GM21423 (cell line): Measurements from ENCODE around the gene LTB4R2.
"Not testable (repeated sequence)": the region's sequence is repeated elsewhere in the genome, so short reads cannot be mapped to it uniquely, and the experiment has no call there.

Experiments used
- ATAC-seq: cut with Tn5 transposase; IDR thresholded peaks from one replicate; pipeline ENCODE4 v1.9.1; 2021; ENCODE audit warnings: mild to moderate bottlenecking, moderate library complexity; ENCODE audit not compliant: unreplicated experiment

The LTB4R2 gene

DNA sequence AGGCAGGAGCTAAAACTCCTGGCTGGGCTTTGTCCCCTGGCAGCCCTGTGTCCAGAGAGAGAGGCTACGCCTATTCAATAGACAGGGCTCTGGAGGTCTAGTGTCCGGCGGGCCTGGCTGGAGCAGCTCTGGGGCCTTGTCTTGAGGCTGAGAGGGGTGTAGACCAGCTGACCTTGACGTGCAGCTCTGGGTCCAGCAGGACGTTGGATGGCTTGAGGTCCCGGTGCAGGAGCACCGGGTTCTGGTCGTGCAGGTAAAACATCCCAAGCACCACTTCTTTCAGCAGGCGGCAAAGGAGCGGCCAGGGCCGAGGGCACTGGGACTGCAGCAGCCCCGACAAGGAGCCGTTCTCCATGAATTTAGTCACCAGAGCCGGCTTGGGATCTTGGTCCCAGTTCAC, 28.9 kb downstream of the LTB4R2 start:
- ATAC-seq = no peak

DNA sequence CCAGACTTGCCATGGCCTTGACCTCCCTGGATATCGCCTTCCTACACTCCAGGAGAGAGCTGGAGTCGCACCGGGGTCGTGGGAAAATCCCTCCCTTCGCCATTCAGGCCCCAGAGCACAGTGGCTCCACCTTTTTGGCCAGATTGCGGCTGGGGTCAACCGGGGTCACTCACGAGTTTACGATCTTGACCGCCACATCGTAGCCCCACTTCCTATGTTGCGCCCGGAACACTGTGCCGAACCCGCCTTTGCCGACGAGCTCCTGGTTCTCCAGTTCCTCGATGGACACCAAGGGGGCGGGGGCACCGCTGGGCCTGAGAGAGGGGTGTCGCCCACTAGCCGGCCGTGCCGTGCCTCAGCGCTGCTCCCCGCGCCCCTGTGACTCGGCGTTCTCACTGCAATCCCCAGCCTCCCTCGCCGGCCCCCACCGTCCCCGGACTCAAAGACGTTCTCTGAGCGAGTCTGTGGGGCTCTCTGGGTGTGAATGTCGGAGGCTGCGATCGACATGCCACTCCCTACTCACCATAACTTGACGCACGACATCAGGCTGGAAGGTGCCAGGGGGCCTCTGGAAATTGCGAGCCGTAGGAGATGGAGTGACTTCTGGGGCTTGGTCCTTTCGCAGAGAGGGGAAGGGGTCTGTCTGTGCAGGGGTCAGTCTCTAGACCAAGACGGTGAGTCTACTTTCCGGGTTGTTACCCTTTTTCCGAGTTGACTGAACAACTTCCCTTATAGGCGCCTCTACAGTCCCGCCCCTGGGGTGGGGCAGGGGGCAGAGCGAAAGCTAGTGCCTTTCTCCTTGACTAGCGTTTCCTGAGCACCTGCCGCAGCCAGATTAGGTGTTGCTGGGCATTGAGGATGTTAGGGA, 29.6 kb downstream of the LTB4R2 start, which contains the start of gene RIPK3:
RIPK3 (minus strand) TSS at position 708 of the 868 bp plus-strand sequence; CDS start at position 543, 165 bp downstream.
- peak; percentile 86 for ATAC-seq

DNA sequence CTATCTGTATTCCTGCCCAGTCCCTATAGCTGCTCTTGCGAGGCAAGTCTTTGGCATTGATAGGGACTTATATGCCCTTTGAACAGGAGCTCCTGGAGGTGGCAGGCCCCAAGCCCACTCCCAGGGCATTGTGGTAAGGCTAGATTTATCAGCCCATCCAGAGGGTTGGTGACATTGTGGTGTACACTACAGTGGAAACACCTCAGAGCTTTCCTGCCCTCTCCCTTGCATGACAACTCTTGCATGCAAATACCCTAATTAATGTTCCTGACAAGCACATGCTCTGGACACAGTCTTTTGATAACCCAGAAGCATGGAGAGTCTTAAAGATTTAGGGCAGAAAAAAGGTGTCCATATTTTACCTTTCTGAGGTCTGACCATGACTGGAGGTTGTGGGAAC, 30.7 kb downstream of the LTB4R2 start:
- ATAC-seq = no peak

DNA sequence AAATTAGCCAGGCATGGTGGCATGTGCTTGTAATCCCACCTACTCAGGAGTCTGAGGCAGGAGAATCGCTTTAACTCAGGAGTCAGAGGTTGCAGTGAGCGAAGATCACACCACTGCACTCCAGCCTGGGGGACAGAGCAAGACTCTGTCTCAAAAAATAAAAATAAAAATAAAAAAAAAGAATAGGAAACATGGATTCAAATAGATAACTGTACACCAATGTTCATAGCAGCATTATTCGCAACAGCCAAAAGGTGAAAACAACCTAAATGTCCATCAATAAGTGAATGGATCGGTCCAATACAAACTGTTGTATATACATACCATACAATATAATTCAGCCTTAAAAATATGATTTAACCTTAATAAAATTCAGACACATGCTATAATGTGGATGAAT, 32.9 kb downstream of the LTB4R2 start:
- no peak for ATAC-seq

DNA sequence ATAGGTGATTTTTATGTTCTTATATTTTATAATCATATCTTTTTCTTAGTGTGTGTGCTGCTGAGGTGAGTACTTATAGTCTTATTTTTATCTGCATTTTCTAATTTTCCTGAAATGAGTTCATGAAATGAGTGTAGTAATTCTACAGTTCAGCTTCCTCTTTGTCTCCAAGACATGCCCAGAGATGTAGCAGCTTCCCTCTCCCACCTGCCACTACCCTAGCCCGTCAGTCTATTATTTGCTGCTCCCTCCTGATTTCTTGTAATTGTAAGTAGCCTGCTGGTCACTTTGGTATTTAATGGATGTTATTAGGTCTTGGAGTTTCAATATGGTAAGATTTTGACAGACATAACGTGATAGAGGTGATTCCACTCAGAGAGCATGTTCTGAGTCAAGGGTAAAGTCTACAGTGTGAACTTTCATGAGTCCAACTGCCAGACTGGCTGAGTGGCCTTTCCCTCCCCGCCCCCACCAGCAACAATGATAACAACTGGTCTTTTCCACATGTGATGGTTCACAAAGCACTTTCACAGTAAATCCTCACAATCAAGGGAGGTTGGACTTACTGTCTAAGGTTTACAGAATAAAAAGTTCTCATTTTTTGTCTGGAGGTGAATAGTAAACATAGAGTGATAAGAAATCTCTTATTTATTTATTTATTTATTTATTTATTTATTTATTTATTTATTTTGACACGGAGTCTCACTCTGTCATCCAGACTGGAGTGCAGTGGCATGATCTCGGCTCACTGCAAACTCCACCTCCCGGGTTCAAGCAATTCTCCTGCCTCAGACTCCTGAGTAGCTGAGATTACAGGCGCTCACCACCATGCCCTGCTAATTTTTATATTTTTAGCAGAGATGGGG, 34.1 kb downstream of the LTB4R2 start:
- no peak for ATAC-seq

DNA sequence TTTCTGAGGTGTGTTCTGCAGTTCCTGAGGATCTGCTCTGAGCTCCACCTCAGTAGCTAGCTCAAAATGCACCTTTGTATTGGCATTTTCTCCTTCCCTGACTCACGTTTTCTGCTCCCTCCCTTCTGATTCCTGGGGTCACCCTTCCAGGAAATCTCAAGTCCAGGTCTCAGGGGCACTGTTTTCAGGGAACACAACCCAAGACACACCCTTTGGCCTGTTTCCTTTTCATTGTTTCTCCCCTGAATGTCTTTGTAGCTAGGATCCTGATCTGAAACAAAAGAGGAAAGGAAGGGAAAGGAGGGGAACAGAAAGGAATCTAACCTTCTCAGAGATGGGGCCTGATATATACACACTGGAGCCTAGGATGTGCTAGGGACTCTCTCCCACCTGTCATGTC, 37.2 kb downstream of the LTB4R2 start:
- ATAC-seq = no peak

DNA sequence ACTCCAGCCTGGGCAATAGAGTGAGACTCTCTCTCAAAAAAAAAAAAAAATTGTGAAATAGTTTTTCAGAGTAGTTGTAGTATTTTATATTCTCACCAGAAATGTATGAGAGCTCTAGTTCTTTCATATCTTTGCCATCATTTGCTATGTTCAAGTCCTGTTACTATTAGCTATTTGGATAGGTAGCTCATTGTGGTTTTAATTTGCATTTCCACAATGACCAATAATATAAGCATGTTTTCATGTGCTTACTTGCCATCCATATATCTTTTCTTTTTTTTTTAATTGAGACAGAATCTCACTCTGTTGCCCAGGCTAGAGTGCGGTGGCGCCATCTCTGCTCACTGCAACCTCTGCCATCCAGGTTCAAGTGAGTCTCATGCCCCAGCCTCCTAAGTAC, 38.2 kb downstream of the LTB4R2 start:
- ATAC-seq = no peak

DNA sequence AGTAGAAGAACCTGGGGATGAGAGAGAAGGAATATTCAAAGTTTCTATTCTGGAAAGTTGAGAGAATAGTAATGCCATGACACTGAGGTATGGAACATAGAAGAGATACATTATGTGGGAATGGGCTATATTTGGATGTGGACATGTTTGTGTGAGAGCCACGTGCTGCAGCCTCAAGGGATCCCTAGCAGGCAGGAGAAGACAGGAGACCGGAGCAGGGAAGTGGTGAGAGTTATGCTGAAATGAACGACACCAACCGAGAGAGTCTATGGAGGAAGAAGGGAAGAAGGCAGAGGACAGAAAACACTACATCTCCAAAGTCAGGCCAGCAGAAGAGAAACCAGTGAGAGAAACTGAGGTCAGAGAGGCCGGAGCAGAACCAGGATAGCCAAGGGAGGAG, 39.8 kb downstream of the LTB4R2 start:
- ATAC-seq = no peak

DNA sequence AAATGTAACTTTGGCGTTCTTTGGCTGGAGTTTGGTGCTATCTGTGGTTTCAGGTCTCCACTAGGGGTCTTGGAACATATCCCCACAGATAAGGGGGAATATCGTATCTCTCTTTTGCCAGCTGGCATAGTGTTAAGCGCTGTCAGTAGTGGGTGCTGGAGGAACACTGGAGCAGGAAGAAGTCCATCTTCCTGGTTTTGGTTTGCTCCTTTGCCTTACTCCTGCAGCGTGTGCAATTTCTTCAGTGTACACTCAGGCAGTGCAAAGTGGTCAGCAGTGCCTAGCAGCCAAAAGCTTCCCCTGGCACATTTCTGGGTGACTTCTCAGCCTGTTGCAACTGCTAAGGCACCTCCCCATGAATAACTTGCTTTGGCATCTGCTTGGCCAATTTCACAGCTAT, 41.6 kb downstream of the LTB4R2 start:
- ATAC-seq = no peak

DNA sequence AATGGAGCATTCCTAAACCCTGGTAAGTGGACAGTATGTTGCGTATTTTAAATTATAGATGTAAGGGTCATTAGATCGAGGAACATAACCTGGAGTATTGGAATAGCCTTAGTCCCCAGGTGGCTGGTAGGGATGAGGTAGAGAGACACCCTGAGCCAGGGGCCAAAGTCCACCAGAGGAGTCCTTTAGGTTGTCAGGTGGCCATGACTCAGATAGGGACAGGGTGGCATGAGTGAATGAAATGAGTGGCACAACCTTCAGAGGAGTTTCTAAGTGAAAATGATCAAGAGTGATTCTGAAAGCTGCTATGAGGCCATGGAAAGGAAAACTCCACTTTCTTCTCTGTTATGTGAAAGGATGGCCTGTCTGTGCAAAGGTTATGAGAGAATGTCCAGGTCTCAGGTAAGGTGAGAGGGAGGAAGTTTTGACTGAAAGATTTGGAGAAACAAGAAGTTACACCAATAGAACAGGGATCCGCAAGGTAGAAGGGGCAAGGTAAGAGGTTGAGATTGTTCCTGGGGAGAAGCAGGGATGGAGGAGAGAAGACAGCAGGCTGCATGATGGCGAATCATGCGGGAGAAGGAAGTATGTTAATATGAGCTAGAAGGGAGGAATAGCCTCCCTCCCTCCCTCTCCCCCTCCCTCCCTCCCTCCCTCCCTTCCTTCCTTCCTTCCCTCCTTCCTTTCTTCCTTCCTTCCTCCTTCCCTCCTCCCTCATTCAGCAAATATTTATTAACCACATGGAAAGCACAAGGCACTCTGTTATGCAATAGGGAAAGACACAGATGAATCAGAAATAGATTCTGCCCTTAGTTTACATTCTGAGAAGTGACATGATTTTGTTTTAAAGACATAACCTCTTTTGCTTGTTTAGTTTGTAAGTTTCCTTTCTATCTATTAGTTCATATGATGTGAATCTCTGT, 43.9 kb downstream of the LTB4R2 start:
- ATAC-seq = no peak

DNA sequence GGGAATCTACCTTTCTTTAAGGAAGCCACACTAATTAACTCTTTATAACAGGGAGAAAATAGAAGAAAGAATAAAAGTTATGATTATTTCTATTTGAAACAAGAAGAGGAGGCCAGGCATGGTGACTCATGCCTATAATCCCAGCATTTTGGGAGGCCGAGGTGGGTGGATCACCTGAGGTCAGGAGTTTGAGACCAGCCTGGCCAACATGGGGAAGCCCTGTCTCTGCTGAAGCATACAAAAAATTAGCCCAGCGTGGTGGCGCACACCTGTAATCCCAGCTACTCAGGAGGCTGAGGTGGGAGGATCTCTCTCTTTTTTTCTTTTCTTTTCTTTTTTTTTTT, 44.5 kb downstream of the LTB4R2 start:
- not testable (repeated sequence) for ATAC-seq

DNA sequence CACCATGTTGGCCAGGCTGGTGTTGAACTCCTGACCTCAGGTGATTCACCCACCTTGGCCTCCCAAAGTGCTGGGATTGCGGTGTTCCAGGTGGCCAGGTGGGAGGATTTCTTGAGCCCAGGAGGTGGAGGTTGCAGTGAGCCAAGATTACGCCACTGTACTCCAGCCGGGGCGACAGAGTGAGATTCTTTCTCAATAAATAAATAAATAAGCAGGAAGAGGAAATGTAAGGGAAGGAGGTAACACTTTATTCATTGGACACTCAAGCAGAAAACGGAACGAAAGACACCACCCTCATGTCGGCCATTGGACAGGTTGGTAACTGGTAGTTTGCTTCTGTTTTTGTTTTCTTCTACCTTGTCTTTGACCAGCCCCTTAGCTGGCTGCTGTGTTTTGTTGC, 45.1 kb downstream of the LTB4R2 start:
- no peak for ATAC-seq

DNA sequence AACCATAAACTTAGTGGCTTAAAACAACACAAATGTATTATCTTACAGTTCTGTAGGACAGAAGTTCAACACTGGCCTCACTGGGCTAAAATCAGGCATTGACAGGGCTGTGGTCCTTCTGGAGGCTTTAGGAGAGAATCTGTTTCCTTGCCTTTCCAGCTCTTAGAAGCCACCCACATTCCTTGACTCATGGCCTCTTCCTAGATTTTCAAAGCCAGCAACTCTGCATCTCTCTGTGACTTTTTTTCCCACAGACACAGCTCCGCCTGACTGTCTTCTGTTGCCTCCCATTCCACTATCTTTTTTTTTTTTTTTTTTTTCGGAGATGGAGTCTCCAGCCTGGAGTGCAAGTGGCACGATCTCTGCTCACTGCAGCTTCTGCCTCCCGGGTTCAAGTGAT, 46.3 kb downstream of the LTB4R2 start:
- ATAC-seq = no peak

DNA sequence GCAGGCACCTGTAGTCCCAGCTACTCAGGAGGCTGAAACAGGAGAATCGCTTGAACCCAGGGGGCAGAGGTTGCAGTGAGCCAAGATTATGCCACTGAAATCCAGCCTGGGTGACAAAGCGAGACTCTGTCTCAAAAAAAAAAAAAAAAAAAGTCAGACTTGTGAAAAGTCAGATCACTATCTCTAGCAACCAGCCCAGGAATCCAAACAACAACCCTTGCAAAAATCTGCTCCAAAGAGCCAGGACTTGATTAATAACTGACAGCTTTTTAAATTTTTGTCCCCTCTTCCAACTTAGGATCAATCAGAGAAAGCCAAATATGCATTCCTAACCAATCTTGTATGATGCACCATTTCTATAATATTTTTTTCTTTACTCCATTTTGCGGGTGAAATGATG, 50.3 kb downstream of the LTB4R2 start:
- ATAC-seq = no peak

DNA sequence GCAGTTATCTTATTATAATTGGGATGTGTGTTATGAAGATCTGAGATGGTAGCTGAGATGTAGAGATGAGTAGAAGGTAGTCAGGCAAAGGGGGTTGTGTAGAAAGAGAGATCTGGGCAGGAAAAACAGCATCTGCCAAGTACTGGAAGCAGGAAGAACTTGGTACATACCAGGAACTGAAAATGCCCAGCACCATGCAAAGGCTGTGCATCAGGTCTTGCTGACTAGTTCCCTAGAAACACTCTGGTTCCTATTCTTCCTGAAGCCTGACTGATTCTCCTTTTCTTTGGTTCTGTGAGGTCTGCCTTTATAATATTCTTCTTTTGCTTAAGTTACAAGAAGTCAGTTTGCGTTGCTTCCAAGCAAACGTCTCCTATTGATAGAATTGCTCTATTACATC, 51.4 kb downstream of the LTB4R2 start:
- no peak for ATAC-seq
